SK-N-SH treated with all-trans-retinoic acid at 6 μM for 48 hours (cell line): Measurements from ENCODE around the gene TSPO.

Experiments used
- ATAC-seq: fragments of 200-7000 bp; cut with Tn5 transposase; 3 replicates; pipeline ENCODE4 v1.9.1; 2020; ENCODE audit warnings: mild to moderate bottlenecking, moderate library complexity
- ARNTL ChIP-seq: fragments of 450-650 bp; formaldehyde crosslinking; IDR thresholded peaks from 2 replicates; pipeline ENCODE4 v1.5.0; 2020; ENCODE audit warnings: low read depth, mild to moderate bottlenecking, moderate library complexity, borderline replicate concordance
- CSDC2 ChIP-seq: fragments of 250-450 bp; sonication (Bioruptor Pico); IDR thresholded peaks from 2 replicates; pipeline ENCODE4 v1.5.0; 2020; ENCODE audit warnings: mild to moderate bottlenecking, moderate library complexity
- GLIS3 ChIP-seq: fragments of 250-450 bp; sonication (Bioruptor Pico); IDR thresholded peaks from 2 replicates; pipeline ENCODE4 v1.5.0; 2020; ENCODE audit warnings: mild to moderate bottlenecking, moderate library complexity
- ISL1 ChIP-seq: fragments of 250-450 bp; sonication (Bioruptor Pico); IDR thresholded peaks from 2 replicates; pipeline ENCODE4 v2.1.2; 2022; ENCODE audit warnings: mild to moderate bottlenecking, moderate library complexity
- PPARA ChIP-seq: fragments of 250-450 bp; sonication (Bioruptor Pico); IDR thresholded peaks from 2 replicates; pipeline ENCODE4 v1.5.0; 2020; ENCODE audit warnings: mild to moderate bottlenecking, borderline replicate concordance
- RARB ChIP-seq: fragments of 250-450 bp; sonication (Bioruptor Pico); IDR thresholded peaks from 2 replicates; pipeline ENCODE4 v1.8.0; 2021; ENCODE audit warnings: mild to moderate bottlenecking, moderate library complexity
- TCF4 ChIP-seq: fragments of 250-450 bp; sonication (Bioruptor Pico); IDR thresholded peaks from 2 replicates; pipeline ENCODE4 v1.8.0; 2021; ENCODE audit warnings: mild to moderate bottlenecking, moderate library complexity, borderline replicate concordance
- TOX ChIP-seq: fragments of 250-450 bp; sonication (Bioruptor Pico); IDR thresholded peaks from 2 replicates; pipeline ENCODE4 v1.8.0; 2021; ENCODE audit warnings: mild to moderate bottlenecking, moderate library complexity, borderline replicate concordance
- ZC3H10 ChIP-seq: fragments of 250-450 bp; sonication (Bioruptor Pico); IDR thresholded peaks from 2 replicates; pipeline ENCODE4 v1.5.1; 2021; ENCODE audit warnings: mild to moderate bottlenecking, moderate library complexity
- ZFP3 ChIP-seq: fragments of 250-450 bp; sonication (Bioruptor Pico); IDR thresholded peaks from 2 replicates; pipeline ENCODE4 v1.5.0; 2020; ENCODE audit warnings: mild to moderate bottlenecking, moderate library complexity
- ZFP30 ChIP-seq: fragments of 450-650 bp; formaldehyde crosslinking; IDR thresholded peaks from 2 replicates; pipeline ENCODE4 v1.5.0; 2022; ENCODE audit warnings: mild to moderate bottlenecking, moderate library complexity
- ZNF565 ChIP-seq: fragments of 450-650 bp; formaldehyde crosslinking; conservative IDR thresholded peaks from 2 replicates; pipeline ENCODE4 v1.5.0; 2020; ENCODE audit warnings: low read depth, mild to moderate bottlenecking, moderate library complexity
- ZNF70 ChIP-seq: fragments of 450-650 bp; formaldehyde crosslinking; IDR thresholded peaks from 2 replicates; pipeline ENCODE4 v1.5.0; 2020; ENCODE audit warnings: mild to moderate bottlenecking, moderate library complexity
- ZNF8 ChIP-seq: fragments of 450-650 bp; formaldehyde crosslinking; IDR thresholded peaks from 2 replicates; pipeline ENCODE4 v1.5.0; 2020; ENCODE audit warnings: mild to moderate bottlenecking, moderate library complexity
- TF ChIP-seq, protein P1 (sequence below): fragments of 250-450 bp; sonication (Bioruptor Pico); IDR thresholded peaks from 2 replicates; pipeline ENCODE4 v1.5.1; 2020; ENCODE audit warnings: low read depth, mild to moderate bottlenecking, moderate library complexity
- TF ChIP-seq, protein P2 (sequence below): fragments of 250-450 bp; sonication (Bioruptor Pico); IDR thresholded peaks from 2 replicates; pipeline ENCODE4 v1.5.0; 2020; ENCODE audit warnings: mild to moderate bottlenecking, moderate library complexity
- TF ChIP-seq, protein P3 (sequence below): fragments of 250-450 bp; sonication (Bioruptor Pico); IDR thresholded peaks from 2 replicates; pipeline ENCODE4 v1.8.0; 2021; ENCODE audit warnings: low read depth, mild to moderate bottlenecking, moderate library complexity, borderline replicate concordance
- TF ChIP-seq, protein P4 (sequence below): fragments of 250-450 bp; sonication (Bioruptor Pico); IDR thresholded peaks from 2 replicates; pipeline ENCODE4 v1.8.0; 2020; ENCODE audit warnings: mild to moderate bottlenecking, moderate library complexity, borderline replicate concordance
- TF ChIP-seq, protein P5 (sequence below): fragments of 250-450 bp; sonication (Bioruptor Pico); IDR thresholded peaks from 2 replicates; pipeline ENCODE4 v1.5.1; 2021; ENCODE audit warnings: mild to moderate bottlenecking, moderate library complexity

The TSPO gene

DNA sequence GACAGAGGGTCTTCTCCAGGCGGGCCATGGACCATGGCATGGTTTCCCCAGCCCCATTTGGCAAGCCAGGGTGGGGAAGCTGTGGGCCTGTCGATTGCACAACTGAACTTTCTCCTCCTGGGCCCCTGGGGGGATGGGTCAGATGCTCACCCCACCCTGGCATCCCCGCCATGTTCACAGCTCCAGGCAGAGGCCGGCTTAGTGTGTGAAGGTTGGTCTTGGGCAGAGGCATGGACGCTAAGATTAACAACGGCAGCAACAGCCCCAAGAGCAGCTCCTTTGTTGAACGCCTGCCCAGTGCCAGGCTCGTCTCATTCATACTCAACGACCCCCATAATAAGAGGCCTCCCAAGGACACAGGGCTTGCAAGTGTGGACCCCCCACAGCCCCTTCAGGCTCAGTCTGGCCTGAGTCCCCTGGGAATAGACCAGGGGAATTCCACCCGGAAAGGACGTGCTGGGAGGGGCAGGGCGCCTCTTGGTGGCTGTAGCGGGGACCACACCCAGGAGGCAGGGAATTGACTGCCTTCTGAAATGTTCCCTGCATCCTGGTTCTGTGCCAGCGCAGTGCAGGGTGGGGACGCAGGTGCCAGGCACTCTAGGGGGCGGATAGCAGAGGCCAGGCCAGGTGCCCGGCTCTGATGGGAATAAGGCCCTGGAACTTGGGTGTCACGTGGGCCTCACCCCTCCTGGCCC is 8.3 kb downstream of the TSPO start:
- no peak for TF ChIP-seq ARNTL (CRISPR knock-in tag)
- TF ChIP-seq, protein P1, sequence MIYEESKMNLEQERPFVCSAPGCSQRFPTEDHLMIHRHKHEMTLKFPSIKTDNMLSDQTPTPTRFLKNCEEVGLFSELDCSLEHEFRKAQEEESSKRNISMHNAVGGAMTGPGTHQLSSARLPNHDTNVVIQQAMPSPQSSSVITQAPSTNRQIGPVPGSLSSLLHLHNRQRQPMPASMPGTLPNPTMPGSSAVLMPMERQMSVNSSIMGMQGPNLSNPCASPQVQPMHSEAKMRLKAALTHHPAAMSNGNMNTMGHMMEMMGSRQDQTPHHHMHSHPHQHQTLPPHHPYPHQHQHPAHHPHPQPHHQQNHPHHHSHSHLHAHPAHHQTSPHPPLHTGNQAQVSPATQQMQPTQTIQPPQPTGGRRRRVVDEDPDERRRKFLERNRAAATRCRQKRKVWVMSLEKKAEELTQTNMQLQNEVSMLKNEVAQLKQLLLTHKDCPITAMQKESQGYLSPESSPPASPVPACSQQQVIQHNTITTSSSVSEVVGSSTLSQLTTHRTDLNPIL: no peak
- TF ChIP-seq ZFP30 (CRISPR knock-in tag): no peak
- TF ChIP-seq TCF4 (CRISPR knock-in tag): no peak
- no peak for TF ChIP-seq PPARA (CRISPR knock-in tag)
- TF ChIP-seq ZFP3 (CRISPR knock-in tag): no peak
- TF ChIP-seq, protein P2, sequence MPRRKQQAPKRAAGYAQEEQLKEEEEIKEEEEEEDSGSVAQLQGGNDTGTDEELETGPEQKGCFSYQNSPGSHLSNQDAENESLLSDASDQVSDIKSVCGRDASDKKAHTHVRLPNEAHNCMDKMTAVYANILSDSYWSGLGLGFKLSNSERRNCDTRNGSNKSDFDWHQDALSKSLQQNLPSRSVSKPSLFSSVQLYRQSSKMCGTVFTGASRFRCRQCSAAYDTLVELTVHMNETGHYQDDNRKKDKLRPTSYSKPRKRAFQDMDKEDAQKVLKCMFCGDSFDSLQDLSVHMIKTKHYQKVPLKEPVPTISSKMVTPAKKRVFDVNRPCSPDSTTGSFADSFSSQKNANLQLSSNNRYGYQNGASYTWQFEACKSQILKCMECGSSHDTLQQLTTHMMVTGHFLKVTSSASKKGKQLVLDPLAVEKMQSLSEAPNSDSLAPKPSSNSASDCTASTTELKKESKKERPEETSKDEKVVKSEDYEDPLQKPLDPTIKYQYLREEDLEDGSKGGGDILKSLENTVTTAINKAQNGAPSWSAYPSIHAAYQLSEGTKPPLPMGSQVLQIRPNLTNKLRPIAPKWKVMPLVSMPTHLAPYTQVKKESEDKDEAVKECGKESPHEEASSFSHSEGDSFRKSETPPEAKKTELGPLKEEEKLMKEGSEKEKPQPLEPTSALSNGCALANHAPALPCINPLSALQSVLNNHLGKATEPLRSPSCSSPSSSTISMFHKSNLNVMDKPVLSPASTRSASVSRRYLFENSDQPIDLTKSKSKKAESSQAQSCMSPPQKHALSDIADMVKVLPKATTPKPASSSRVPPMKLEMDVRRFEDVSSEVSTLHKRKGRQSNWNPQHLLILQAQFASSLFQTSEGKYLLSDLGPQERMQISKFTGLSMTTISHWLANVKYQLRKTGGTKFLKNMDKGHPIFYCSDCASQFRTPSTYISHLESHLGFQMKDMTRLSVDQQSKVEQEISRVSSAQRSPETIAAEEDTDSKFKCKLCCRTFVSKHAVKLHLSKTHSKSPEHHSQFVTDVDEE (CRISPR knock-in tag): no peak
- TF ChIP-seq ZC3H10 (CRISPR knock-in tag): no peak
- no peak for TF ChIP-seq CSDC2 (CRISPR knock-in tag)
- TF ChIP-seq ISL1 (CRISPR knock-in tag): no peak
- no peak for TF ChIP-seq RARB (CRISPR knock-in tag)
- TF ChIP-seq, protein P3, sequence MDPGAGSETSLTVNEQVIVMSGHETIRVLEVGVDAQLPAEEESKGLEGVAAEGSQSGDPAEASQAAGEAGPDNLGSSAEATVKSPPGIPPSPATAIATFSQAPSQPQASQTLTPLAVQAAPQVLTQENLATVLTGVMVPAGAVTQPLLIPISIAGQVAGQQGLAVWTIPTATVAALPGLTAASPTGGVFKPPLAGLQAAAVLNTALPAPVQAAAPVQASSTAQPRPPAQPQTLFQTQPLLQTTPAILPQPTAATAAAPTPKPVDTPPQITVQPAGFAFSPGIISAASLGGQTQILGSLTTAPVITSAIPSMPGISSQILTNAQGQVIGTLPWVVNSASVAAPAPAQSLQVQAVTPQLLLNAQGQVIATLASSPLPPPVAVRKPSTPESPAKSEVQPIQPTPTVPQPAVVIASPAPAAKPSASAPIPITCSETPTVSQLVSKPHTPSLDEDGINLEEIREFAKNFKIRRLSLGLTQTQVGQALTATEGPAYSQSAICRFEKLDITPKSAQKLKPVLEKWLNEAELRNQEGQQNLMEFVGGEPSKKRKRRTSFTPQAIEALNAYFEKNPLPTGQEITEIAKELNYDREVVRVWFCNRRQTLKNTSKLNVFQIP (CRISPR knock-in tag): no peak
- TF ChIP-seq TOX (CRISPR knock-in tag): no peak
- no peak for TF ChIP-seq GLIS3
- no peak for TF ChIP-seq ZNF8 (CRISPR knock-in tag)
- TF ChIP-seq, protein P4, sequence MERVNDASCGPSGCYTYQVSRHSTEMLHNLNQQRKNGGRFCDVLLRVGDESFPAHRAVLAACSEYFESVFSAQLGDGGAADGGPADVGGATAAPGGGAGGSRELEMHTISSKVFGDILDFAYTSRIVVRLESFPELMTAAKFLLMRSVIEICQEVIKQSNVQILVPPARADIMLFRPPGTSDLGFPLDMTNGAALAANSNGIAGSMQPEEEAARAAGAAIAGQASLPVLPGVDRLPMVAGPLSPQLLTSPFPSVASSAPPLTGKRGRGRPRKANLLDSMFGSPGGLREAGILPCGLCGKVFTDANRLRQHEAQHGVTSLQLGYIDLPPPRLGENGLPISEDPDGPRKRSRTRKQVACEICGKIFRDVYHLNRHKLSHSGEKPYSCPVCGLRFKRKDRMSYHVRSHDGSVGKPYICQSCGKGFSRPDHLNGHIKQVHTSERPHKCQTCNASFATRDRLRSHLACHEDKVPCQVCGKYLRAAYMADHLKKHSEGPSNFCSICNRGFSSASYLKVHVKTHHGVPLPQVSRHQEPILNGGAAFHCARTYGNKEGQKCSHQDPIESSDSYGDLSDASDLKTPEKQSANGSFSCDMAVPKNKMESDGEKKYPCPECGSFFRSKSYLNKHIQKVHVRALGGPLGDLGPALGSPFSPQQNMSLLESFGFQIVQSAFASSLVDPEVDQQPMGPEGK (CRISPR knock-in tag): no peak
- no peak; the same call in 2 of the 3 replicates for ATAC-seq

DNA sequence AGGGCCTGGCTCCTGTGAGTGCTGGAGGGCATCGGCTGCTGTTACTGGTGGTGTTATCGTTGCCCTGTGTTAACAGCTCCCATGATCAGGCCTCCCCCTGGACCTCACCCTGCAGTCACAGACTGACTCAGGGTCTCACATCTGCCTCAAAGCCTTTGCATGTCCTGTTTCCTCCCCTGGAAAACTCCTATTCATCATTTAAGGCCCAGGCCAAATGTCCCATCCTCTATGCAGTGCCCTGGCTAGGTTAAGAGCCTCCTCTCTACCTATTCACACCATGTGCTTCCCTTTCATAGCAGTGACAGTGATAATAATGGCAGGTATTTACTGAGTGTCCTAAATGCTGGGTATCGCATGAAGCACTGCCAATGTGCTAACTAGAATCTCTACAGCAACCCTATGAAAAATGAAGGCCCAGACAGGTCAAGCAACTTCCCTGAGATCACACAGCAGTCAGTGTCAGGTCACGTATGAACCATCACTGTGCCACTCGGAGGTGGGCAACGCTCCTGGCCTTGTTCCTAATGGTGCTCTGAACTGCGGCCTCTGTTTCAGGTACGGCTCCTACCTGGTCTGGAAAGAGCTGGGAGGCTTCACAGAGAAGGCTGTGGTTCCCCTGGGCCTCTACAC is 9.3 kb downstream of the TSPO start:
- TF ChIP-seq GLIS3: no peak
- no peak for TF ChIP-seq CSDC2 (CRISPR knock-in tag)
- peak; percentile 80 for TF ChIP-seq ZFP3 (CRISPR knock-in tag)
- TF ChIP-seq, protein P3 (CRISPR knock-in tag): no peak
- no peak for TF ChIP-seq PPARA (CRISPR knock-in tag)
- no peak for TF ChIP-seq TOX (CRISPR knock-in tag)
- no peak for TF ChIP-seq ZNF70 (CRISPR knock-in tag)
- no peak for TF ChIP-seq ZNF8 (CRISPR knock-in tag)
- no peak for ATAC-seq

DNA sequence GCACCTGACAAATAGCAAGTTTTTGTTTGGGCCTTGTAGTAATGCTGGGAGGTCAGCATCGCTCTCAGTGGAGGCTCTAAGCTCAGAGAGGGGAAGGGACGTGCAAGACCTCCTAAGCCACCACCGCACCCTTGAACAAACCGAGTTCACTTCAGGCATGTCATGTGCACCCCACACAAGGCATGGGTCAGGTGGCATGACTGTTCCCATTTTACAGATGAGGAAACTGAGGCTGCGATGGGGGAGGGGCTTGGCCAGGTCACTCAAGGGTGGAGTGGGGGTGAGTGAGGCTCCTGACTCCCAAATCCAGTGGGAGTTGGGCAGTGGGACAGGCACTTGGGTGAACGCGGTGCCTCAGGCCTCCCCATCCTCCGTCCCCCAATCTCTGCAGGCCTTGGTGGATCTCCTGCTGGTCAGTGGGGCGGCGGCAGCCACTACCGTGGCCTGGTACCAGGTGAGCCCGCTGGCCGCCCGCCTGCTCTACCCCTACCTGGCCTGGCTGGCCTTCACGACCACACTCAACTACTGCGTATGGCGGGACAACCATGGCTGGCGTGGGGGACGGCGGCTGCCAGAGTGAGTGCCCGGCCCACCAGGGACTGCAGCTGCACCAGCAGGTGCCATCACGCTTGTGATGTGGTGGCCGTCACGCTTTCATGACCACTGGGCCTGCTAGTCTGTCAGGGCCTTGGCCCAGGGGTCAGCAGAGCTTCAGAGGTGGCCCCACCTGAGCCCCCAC is 11.2 kb downstream of the TSPO start:
- no peak for ATAC-seq
- TF ChIP-seq ZNF8 (CRISPR knock-in tag) (no peak), ISL1 (CRISPR knock-in tag) (no peak), TOX (CRISPR knock-in tag) (no peak), ARNTL (CRISPR knock-in tag) (no peak), ZNF565 (CRISPR knock-in tag) (no peak), CSDC2 (CRISPR knock-in tag) (no peak)
- TF ChIP-seq, protein P3 (CRISPR knock-in tag): no peak
- TF ChIP-seq, protein P5, sequence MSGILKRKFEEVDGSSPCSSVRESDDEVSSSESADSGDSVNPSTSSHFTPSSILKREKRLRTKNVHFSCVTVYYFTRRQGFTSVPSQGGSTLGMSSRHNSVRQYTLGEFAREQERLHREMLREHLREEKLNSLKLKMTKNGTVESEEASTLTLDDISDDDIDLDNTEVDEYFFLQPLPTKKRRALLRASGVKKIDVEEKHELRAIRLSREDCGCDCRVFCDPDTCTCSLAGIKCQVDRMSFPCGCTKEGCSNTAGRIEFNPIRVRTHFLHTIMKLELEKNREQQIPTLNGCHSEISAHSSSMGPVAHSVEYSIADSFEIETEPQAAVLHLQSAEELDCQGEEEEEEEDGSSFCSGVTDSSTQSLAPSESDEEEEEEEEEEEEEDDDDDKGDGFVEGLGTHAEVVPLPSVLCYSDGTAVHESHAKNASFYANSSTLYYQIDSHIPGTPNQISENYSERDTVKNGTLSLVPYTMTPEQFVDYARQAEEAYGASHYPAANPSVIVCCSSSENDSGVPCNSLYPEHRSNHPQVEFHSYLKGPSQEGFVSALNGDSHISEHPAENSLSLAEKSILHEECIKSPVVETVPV (CRISPR knock-in tag): no peak
- TF ChIP-seq, protein P4 (CRISPR knock-in tag): no peak
